Endothelial cell of hepatic sinusoid (primary cell): Measurements from ENCODE around the gene ITGA7.

Experiments
- in situ Hi-C: cut with HindIII; loops from 2 replicates; pipeline ENCODE4 v1.10.0; 2017; ENCODE audit warnings: low sequenced_read_pairs

Gene ITGA7

GRCh38 chr12:55686366-55687010 lies 21.2 kb downstream of the ITGA7 start:
- in situ Hi-C loops: no loop called here

- in situ Hi-C loops: no loop called here
These were observed 22.0 kb downstream of the ITGA7 start for GRCh38 chr12:55685671-55686070.

- in situ Hi-C loops: no loop called here
These were observed 22.8 kb downstream of the ITGA7 start for GRCh38 chr12:55684761-55685370.

GRCh38 chr12:55683676-55684075 lies 24.0 kb downstream of the ITGA7 start:
- in situ Hi-C loops: no loop called here

GRCh38 chr12:55682087-55682796 lies 25.5 kb downstream of the ITGA7 start:
- in situ Hi-C loops: no loop called here

- in situ Hi-C loops: no loop called here
These were observed 26.3 kb downstream of the ITGA7 start for GRCh38 chr12:55681142-55682077.

GRCh38 chr12:55679691-55680090 lies 28.0 kb downstream of the ITGA7 start:
- in situ Hi-C loops: no loop called here

- in situ Hi-C loops: no loop called here
These were observed 31.0 kb downstream of the ITGA7 start for GRCh38 chr12:55676707-55677106.

GRCh38 chr12:55675666-55676065 lies 32.0 kb downstream of the ITGA7 start:
- in situ Hi-C loops: no loop called here

GRCh38 chr12:55673638-55674037 lies 34.1 kb downstream of the ITGA7 start:
- in situ Hi-C loops: no loop called here

- in situ Hi-C loops: no loop called here
These were observed 36.0 kb downstream of the ITGA7 start for GRCh38 chr12:55671746-55672145.

GRCh38 chr12:55670276-55670675 lies 37.4 kb downstream of the ITGA7 start:
- in situ Hi-C loops: no loop called here

- in situ Hi-C loops: no loop called here
These were observed 41.2 kb downstream of the ITGA7 start for GRCh38 chr12:55666508-55666907.

- in situ Hi-C loops: no loop called here
These were observed 42.9 kb downstream of the ITGA7 start for GRCh38 chr12:55664826-55665225.

- in situ Hi-C loops: no loop called here
These were observed 44.3 kb downstream of the ITGA7 start for GRCh38 chr12:55663391-55663790.

- in situ Hi-C loops: no loop called here
These were observed 48.0 kb downstream of the ITGA7 start for GRCh38 chr12:55659486-55660385.

- in situ Hi-C loops: no loop called here
These were observed 48.9 kb downstream of the ITGA7 start for GRCh38 chr12:55658635-55659391.

GRCh38 chr12:55658212-55658611 lies 49.5 kb downstream of the ITGA7 start:
- in situ Hi-C loops: no loop called here

- in situ Hi-C loops: no loop called here
These were observed 50.5 kb downstream of the ITGA7 start for GRCh38 chr12:55657212-55657611.
